GM21737 (cell line): ENCODE data around the gene MED16.
A peak's percentile ranks its signal among the peaks of the same experiment; 100 is the strongest.

Experiments used
- ATAC-seq: cut with Tn5 transposase; IDR thresholded peaks from one replicate; pipeline ENCODE4 v1.9.1; 2021; ENCODE audit warnings: mild to moderate bottlenecking, moderate library complexity; ENCODE audit not compliant: unreplicated experiment

Gene MED16

GRCh38 chr19:928471-929202 lies 35.6 kb upstream of the MED16 start:
- no peak for ATAC-seq

- no peak for ATAC-seq
Observed at GRCh38 chr19:927780-928401, 34.9 kb upstream of the MED16 start.

- ATAC-seq: no peak
Observed at GRCh38 chr19:927351-927779, 34.4 kb upstream of the MED16 start.

- ATAC-seq: no peak
Observed at GRCh38 chr19:926589-927350, 33.8 kb upstream of the MED16 start.

GRCh38 chr19:926323-926588 lies 33.3 kb upstream of the MED16 start:
- no peak for ATAC-seq

GRCh38 chr19:925526-926322 lies 32.7 kb upstream of the MED16 start, which contains the start of gene ARID3A:
Gene ARID3A, plus strand, starts transcription at chr19:926035. Its CDS starts 3,494 bp downstream, at chr19:929529.
- ATAC-seq: peak; percentile 40

- peak; percentile 19 for ATAC-seq
Observed at GRCh38 chr19:925087-925525, 32.1 kb upstream of the MED16 start.

- no peak for ATAC-seq
Observed at GRCh38 chr19:924553-925086, 31.6 kb upstream of the MED16 start.

- ATAC-seq: no peak
Observed at GRCh38 chr19:920051-920864, 27.3 kb upstream of the MED16 start.

- ATAC-seq: no peak
Observed at GRCh38 chr19:919199-920050, 26.4 kb upstream of the MED16 start.

- ATAC-seq: no peak
Observed at GRCh38 chr19:918481-919198, 25.7 kb upstream of the MED16 start.

- no peak for ATAC-seq
Observed at GRCh38 chr19:918152-918437, 25.1 kb upstream of the MED16 start.

GRCh38 chr19:917323-918151 lies 24.6 kb upstream of the MED16 start, which contains the start of gene KISS1R:
Gene KISS1R, plus strand, starts transcription at chr19:917333. Its CDS starts 170 bp downstream, at chr19:917503.
- ATAC-seq: no peak

- no peak for ATAC-seq
Observed at GRCh38 chr19:916645-917322, 23.8 kb upstream of the MED16 start.

- ATAC-seq: peak; percentile 42
Observed at GRCh38 chr19:913080-913748, 20.2 kb upstream of the MED16 start, which contains the start of gene R3HDM4. Gene R3HDM4, minus strand, starts transcription at chr19:913219. Its CDS starts 62 bp downstream, at chr19:913157.
